ENCODE results near the gene SCGB2A2.

Gene SCGB2A2

DNA sequence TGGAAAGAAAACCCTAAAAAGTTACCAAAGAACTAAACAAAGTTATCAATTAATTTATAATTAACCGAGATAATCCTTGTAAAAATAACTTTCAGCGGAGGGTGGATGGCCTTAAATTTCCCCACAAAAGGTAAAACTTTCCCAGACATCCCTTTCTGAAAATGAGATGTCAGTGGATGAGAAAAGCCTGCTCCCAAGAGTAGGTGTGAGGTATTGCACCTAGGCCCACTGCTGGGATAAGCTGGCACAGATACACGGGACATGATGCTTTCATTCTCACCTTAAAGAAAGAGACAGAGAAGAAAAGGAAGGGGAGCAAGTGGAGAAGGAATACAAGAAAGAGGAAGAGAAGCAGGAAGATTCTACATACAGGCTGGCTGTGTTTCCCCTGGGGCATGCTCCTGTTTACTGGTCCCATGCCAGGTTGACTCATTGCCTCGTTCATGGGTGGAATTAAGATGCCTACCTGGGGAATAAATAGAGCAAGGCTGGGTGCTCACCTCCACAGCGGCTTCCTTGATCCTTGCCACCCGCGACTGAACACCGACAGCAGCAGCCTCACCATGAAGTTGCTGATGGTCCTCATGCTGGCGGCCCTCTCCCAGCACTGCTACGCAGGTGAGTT, at the start of gene SCGB2A2:
Gene SCGB2A2 (plus strand): TSS at position 505 of the 625 bp plus-strand sequence. CDS start 59 bp downstream, at position 564.
- no peak for DNase-seq

DNA sequence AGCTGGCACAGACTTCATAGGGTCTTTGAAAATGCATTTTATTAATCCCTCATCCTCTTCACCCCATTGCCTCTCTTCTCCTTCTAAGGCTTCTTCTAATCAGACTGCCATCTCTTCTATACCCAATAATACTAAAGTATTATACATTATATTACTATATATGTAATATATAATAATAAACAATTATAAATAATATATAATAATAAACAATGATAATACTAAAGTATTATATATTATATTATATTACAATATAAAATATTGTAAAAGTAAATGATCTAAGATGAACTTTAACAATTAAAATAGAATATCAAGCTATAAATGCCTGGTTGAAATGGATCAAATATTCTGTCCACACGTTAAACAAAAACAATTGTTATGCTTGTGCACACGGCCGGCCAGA, 48.5 kb upstream of the SCGB2A2 start:
- DNase-seq, result no peak

DNA sequence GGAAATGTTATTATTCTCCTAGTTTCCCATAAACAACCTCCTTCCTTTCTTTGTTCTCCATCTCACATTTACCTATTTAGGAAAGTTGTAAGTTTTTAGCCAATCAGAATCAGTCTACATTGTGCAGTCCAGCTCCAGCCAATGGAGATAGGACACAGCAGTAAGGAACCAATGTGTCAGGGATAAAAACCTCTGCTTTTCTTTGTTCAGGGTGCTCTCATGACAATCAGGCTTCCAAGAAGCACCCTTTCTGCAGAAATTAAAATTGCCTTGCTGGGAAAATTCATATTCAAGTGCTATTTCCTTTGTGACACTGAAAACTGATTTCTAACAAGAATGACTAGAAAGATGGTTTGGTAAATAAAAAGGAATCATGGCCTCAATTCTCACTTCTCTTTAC, 46.9 kb upstream of the SCGB2A2 start:
- no peak for DNase-seq

DNA sequence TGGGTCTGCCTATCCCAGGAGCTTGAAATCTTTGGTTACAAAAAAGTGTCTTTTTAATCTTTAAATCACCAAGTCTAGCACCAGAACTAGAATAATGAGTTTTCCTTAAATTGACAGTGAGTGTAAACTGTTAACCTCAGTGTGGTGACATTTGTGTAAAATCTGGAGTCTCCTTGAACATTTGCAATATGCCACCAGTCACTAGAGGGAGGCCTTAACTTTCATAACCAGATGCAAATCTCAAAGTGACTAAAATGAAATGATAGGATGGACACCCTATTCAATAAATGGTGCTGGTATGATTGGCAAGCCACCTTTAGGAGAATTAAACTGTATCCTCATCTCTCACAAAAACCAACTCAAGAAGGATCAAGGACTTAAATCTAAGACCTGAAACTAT, 36.2 kb upstream of the SCGB2A2 start:
- DNase-seq, result no peak

DNA sequence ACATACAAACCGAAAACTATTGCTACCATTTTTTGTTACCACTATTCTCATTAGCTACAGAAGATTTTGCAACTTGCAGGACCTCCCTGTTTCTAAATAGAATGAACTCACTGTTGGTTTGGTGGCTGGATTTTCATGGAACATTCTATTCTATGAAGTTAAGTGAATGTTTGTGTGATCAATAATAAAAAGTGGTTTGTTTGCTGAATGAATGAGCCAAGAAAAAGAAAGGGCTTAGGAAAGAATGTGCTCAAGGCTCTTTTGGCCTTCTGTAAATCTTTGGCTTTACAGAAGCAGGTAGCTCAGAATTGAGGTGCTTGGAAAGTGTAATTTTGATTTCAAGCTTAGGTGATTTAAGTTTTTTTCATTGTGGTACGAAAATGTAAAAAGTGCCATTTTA, 33.8 kb upstream of the SCGB2A2 start:
- DNase-seq, result no peak

DNA sequence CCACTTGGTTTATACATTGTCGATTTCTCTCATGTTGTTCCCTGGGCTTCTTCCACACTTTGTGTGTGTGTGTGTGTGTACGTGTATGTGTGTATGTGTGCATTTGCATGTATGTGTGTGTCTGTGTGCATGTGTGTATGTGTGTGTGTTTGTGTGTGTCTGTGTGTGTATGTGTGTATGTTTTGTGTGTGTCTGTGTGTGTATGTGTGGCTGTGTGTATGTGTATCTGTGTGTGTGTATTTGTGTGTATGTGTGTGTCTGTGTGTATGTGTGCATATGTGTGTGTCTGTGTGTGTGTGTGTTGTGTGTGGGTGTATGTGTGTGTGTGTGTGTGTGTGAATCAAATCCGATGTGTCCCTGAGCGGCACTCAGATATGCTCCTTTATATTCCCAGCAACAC, 32.5 kb upstream of the SCGB2A2 start:
- no peak for DNase-seq

DNA sequence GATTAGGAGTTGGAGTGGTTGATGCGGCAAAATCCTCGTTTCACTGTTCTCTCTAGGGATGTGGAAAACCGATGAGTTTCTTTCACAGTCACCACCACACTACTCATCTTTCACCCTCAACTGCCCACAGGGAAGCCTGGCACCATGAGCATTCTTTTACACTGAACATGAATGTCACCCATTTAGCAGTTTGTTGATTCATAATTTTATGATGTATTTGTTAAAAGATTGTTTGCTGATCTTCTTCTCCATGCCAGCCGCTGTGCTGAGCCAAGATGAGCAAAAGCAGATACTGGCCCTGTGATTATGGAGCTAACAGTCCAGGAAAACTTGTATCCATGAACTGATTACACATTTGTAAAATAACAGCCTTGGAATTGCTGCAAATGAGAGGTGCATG, 31.8 kb upstream of the SCGB2A2 start:
- DNase-seq, result no peak

DNA sequence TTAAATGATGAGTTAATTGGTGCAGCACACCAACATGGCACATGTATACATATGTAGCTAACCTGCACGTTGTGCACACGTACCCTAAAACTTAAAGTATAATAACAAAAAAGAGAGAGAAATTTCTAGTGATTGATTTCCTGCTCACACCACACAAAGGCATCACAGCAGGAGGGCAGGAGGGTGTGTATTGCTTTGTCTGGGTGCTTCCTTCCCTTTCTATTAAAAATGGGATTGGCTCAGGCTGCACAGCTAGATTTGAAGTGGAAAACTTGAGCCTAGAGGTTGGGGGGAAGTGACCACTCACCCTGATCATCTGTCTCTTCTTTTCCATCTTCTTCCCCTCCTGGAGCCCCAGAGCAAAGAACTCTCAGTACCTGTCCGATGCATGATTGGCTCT, 28.9 kb upstream of the SCGB2A2 start:
- DNase-seq, result no peak

DNA sequence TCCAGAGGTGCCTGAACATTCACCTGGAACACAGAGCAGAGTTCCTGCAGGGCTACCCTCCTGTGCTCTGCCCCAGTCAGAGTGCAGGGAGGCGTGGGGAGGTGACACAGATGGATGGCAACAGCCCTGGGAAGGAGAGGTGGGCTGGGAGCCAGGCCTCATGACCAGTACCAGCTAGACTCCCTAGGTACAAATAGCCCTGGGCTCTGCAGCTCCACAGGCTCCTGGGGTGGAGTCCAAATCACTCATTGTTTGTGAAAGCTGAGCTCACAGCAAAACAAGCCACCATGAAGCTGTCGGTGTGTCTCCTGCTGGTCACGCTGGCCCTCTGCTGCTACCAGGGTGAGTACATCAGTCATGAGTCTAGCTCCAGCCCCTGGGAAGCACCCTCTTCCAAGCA, 27.9 kb upstream of the SCGB2A2 start, which contains the start of gene SCGB1D2:
Gene SCGB1D2 (plus strand): TSS at position 219 of the 400 bp plus-strand sequence. CDS start 69 bp downstream, at position 288.
- DNase-seq, result no peak

DNA sequence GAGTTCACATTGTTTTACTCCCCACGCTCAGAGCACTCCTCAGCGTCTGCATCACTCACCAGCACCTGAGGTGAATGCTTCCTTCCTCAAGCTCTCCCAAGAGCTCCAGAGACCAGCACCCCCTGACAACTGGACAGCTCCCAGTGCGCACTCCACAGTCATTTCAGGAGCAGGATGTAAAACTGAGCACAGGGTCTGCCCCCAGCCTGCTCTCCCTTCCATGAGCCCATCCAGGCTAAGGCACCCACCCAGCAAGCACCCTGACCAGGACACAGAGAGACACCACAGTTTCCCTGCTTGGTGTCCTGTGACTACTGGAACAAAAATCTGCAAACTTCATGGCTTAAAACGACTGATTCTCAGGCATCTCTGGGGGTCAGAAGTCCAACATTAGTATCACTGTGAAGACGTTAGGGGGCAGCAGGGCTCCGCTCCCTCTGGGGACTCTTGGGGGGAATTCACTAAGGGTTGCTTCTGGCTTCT, 24.6 kb upstream of the SCGB2A2 start:
- no peak for DNase-seq

DNA sequence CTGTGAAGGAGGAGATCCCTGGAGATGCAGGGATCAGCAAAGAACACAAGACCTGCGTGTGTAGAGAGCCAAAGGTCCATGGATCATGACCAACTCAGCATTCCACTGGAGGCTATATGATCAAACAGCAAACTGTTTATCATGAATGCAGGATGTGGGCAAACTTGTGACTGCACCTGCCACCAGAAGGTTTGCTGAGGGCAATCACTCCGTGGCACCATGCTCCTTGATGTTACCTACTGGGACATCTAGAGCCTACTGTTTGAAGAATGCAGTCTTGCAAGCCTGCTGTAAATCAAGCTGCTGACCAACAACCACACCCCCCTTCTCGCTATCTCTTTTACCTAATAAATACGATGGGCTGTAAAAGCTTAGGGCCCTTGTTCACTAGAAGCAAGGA, 18.3 kb upstream of the SCGB2A2 start:
- no peak for DNase-seq

DNA sequence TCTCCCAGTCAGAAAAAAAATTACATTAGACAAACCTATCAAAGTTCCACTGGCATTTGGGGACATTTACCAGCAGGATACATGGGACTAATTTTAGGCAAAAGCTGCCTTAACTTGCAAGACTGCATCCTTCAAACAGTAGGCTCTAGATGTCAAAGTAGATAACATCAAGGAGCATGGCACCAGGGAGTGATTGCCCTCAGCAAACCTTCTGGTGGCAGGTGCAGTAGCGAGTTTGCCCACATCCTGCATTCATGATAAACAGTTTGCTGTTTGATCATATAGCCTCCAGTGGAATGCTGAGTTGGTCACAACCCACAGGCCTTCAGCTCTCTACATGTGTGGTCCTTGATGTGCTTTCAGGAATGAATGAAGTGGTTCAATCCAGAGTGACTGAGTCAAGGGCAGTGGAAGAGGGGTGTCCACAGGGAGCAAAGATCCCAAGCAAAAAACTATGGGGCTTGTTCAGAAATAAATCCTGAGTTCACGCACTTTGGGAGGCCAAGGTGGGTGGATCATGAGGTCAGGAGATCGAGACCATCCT, 15.9 kb upstream of the SCGB2A2 start:
- no peak for DNase-seq

DNA sequence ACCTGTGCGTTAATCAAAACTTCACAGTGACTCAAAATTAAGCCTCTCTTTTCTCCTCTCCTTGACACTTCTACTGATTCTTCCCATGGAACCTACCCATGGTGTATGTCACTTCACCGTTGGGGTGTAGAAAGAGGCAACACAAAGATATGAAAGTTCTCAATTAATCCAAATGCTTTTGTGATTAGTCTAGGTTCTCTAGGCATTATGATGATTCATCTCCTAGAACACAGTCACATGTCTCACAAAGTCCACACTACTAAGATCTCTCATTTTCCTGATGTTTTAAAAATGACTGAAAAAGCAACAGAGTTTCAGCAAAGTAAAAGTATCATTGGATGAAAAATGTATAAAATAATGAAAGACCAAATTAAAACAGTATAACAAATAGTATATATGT, 13.7 kb upstream of the SCGB2A2 start:
- no peak for DNase-seq

DNA sequence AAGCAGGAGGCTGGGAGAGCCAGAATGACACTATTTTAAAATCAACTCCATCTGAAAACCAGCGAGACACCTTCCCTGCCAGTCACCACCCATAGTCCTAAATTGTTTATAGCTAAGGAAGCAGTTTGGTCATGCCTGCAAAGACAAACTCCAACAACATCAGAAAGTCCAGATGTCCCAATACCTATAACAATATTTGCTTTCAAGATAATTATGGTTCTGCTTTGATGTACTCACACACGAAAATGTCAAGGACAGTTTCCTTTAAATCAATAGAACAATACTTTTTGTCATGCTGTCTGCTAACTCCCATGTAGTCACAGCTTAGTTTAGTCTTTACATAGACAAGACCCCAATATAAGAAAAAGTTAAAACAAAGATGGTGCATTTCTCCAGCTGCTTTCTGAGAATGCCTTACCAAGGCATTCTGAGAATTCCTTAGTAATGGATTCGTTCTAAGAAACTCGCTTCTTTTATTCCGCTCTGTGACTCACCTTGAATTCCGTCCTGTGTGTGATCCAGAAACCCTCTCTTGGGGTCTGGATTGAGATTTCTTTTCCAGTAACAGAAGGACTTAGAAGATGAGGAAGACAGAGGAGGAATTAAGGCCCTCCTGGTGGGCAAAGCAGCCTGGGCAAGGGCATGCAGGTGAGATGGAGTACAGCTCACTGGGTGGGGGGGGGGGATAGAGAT, 9.6 kb upstream of the SCGB2A2 start:
- no peak for DNase-seq

DNA sequence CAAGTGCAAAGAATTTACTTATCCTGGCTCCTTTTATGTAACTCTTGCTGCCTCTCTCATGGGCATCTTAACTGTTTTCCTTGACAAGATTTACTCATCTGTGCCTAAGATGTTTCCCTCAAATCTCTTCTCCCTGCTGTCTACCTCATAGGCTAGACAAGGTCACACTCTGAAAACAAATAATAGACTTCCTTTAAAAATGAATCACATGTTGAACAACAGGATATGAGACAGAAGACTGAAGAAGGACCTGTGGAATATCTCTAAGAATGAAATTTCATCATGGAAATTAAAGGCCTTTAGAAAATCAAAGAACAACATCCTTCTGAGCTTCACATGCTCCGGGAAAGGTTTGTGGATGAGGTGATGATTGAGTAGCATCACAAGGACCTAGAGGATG, 6.0 kb upstream of the SCGB2A2 start:
- no peak for DNase-seq

DNA sequence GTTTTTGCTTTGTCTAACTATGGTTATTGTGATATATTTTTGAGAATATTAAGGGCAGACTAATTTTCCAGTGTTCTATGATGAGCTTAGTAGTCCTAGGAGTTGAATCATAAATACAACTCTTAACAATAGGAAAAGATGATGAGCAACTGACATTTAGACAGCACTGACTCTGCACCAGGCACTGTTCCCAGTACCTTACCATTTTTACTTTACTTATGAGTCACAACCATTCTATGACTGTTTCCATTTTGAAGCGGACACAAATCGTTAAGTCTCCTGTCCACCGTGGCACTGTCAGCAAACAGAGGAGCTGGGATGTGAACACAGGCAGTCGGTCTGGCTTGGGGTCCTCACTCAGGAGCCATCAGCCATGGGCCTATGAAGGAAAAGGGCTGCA, 3.4 kb upstream of the SCGB2A2 start:
- no peak for DNase-seq

DNA sequence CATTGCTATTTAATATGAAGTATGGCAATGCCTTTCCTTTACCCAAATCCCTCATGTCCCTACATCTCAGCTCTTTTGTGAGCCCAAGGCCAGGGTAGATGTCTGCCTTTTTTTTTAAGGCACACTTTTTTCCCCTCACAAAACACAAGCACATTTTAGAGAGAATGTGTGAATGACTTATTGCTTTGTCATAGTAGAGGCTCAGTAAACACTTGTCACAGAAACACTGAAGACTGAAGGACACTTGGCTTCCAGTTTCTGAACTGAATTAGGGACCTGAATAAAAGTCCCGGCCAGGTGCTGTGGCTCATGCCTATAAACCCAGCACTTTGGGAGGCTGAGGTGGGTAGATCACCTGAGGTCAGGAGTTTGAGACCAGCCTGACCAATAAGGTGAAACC, 2.9 kb upstream of the SCGB2A2 start:
- DNase-seq, result no peak

DNA sequence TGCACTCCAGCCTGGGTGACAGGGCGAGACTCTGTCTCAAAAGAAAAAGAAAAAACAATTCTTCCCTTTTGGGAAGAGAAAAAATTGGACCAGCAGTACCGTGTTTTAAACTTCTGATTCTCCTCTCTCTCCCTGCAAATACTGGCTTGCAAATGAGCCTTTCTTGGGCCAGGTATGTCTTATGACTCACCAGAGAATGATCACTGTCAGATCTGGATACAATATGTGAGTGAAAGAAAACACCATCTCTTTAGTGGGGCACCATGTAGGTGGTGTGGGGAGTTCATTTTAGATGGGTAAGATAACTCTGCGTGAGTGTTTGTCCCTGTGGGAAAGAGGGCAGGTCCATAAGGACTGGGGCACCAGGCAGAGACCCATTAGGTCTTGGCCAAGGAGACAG, 2.4 kb upstream of the SCGB2A2 start:
- DNase-seq, result no peak

DNA sequence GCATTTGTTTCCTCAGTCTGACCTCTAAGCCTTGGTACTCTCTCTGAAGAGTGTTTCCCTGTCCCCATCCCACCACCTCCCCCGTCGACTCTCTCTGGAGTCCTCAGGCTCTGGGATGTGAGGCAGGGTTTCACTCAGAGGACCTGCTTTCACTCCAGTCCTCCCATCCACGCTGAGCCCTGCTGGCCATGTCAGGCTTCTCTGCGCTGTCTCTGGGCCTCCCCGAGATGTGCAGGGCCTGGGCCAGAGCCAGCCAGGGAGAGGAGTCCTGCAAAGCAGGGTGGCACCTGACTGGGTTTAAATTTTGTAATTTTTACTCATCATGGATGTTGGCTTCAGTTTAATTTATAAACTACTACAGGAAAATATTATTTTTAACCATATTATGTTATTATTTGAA, 3.3 kb downstream of the SCGB2A2 start:
- DNase-seq, result no peak

DNA sequence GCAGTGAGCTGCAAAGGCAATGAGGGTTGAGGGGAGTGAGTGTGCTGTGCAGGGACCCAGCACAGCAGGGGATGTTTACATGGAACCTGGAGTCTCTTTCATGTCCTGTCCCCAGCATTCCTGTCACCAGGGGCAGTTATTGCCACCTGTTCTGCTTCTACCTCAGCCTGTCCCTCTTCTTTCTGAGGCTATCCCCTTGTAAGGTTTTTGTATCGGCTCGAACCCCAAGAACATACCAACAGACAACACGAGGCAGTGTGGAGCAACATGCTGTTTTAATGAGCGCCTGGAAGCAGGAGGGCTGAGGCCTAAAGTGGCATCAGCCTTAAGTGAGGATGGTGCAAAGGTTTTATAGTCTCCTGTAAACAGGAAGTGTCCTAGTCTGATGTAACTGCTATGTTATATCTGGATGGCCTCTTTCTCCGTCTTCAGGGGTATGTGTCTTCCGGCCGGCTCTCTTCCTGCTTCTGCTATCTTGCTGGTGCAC, 3.9 kb downstream of the SCGB2A2 start:
- DNase-seq, result no peak

DNA sequence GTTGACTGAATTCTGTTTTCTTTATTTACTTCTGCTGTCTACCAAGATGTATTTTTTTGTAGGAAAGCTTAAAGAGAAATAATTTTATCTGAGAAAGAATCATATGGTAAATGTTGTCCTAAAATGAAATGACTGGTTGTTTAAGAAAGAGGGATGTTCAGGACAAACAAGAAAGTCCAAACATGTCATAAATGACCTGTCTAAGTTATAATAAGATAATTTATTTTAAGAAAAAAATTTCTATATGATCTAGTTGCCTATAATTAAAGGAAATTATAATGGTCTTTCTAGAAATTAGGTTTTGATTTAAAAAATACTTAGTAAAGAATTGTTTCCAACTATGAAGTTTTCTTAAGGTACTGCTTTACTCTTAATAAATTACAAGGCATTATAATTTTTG, 10.5 kb downstream of the SCGB2A2 start:
- no peak for DNase-seq

DNA sequence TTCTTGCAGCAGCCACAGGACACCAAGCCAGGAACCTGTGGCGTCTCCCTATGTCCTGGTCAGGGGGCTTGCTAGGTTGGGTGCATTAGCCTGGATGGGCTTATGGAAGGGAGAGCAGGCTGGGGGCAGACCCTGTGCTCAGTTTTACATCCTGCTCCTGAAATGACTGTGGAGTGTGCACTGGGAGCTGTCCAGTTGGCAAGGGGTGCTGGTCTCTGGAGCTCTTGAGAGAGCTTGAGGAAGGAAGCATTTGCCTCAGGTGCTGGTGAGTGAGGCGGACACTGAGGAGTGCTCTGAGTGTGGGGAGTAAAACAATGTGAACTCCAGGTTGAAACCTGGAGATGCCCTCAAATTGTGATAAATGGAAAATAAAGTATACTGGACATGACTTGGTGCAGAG, 25.5 kb downstream of the SCGB2A2 start:
- no peak for DNase-seq

DNA sequence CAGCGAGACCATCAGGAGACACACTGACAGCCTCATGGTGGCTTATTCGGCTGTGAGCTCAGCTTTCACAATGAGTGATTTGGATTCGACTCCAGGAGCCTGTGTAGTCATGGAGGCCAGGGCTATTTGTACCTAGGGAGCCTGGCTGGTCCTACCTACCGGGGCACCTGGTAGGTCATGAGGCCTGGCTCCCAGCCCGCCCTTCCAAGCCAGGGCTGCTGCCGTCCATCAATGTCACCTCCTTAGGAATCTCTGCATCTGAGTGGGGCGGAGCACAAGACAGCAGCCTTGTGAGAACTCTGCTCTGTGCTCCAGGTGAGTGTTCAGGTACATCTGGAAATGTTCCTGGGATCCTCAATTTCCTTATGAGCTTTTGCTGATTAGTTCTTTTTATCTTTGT, 29.0 kb downstream of the SCGB2A2 start, which contains the start of gene SCGB1D4:
Gene SCGB1D4 (minus strand): TSS at position 101 of the 400 bp plus-strand sequence. CDS start 65 bp downstream, at position 36.
- DNase-seq, result no peak

DNA sequence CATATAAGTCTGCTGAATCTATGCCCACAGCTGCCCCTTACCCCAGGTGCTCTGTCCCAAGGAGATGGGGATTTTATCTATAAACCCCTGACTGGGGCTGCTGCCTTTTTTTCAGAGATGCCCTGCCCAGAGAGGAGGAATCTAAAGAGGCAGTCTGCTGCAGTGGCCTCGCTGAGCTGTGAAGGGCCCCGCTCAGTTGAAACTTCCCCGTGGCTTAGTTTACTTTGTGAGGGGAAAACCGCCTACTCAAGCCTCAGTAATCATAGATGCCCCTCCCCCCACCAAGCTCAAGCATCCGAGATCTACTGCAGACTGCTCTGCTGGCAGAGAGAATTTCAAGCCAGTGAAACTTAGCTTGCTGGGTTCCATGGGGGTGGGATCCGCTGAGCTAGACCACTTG, 36.3 kb downstream of the SCGB2A2 start:
- no peak for DNase-seq
